Fibroblast of lung (primary cell): ENCODE measurements around the gene NRCAM.

Experiments
- CTCF ChIP-seq, 2 donors: IDR thresholded peaks in 1 of 2; conservative IDR thresholded peaks in 1 of 2; 1 replicate in 1 of 2; 2 replicates in 1 of 2; pipeline ENCODE4 v1.5.1; 2011 to 2012; ENCODE audit warnings: low read length in 2 of 2, control low read depth in 1 of 2, inconsistent platforms in 1 of 2, low read depth in 1 of 2, mild to moderate bottlenecking in 1 of 2
- EZH2 ChIP-seq: IDR thresholded peaks from 2 replicates; pipeline ENCODE4 v1.5.1; 2012; ENCODE audit warnings: low read length, control low read depth, mild to moderate bottlenecking; ENCODE audit errors: missing control alignments

- TF ChIP-seq CTCF (conservative IDR thresholded peaks at IDR 0.05 in 1 of 2, IDR thresholded peaks at IDR 0.05 in 1 of 2; ENCODE audit: low read depth in 1 of 2, low read length in 2 of 2) (no peak), EZH2 (no peak)
These were observed 145.9 kb downstream of the NRCAM start for GRCh38 chr7:108310351-108310750.
